GM23248 (cell line): Measurements from ENCODE around the gene SLC16A11. TPM values are rescaled to one million over a fixed set of nuclear protein-coding genes. Genes with fewer than 3 reads are reported as not detected.

Experiments used
- DNase-seq: peaks from one replicate; pipeline ENCODE4 v3.0.0-alpha.2; 2015
- H2AFZ ChIP-seq: fragments of 200-600 bp; sonication (generic); 2 replicates; pipeline ENCODE4 v1.6.1; 2016; ENCODE audit warnings: antibody characterized with exemption
- H3F3A ChIP-seq: fragments of 200-600 bp; sonication (generic); 2 replicates; pipeline ENCODE4 v1.6.1; 2016; ENCODE audit warnings: mild to moderate bottlenecking, antibody characterized with exemption, mixed run types; ENCODE audit not compliant: insufficient read depth
- H3K27ac ChIP-seq: fragments of 200-600 bp; sonication (generic); 2 replicates; pipeline ENCODE4 v1.5.1; 2016; ENCODE audit warnings: mild to moderate bottlenecking
- H3K27me3 ChIP-seq: fragments of 200-600 bp; sonication (generic); replicated peaks from 2 replicates; pipeline ENCODE4 v1.6.1; 2016; ENCODE audit warnings: mild to moderate bottlenecking; ENCODE audit not compliant: insufficient read depth
- H3K36me3 ChIP-seq: fragments of 200-600 bp; sonication (generic); 2 replicates; pipeline ENCODE4 v1.6.1; 2016; ENCODE audit warnings: low read depth, mild to moderate bottlenecking
- H3K4me1 ChIP-seq: fragments of 200-600 bp; sonication (generic); 2 replicates; pipeline ENCODE4 v1.6.1; 2016; ENCODE audit warnings: mild to moderate bottlenecking; ENCODE audit not compliant: insufficient read depth
- H3K4me2 ChIP-seq: fragments of 200-600 bp; sonication (generic); one replicate; pipeline ENCODE4 v1.6.1; 2016; ENCODE audit warnings: mild to moderate bottlenecking; ENCODE audit not compliant: unreplicated experiment
- H3K4me3 ChIP-seq: fragments of 200-600 bp; sonication (generic); 2 replicates; pipeline ENCODE4 v1.5.1; 2016; ENCODE audit warnings: mild to moderate bottlenecking
- H3K79me2 ChIP-seq: fragments of 200-600 bp; sonication (generic); 2 replicates; pipeline ENCODE4 v1.6.1; 2016; ENCODE audit warnings: mild to moderate bottlenecking; ENCODE audit not compliant: insufficient read depth
- H3K9ac ChIP-seq: fragments of 200-600 bp; sonication (generic); 2 replicates; pipeline ENCODE4 v1.6.1; 2016; ENCODE audit warnings: mild to moderate bottlenecking
- H3K9me2 ChIP-seq: fragments of 200-600 bp; sonication (generic); 2 replicates; pipeline ENCODE4 v1.6.1; 2016; ENCODE audit warnings: mixed run types, mild to moderate bottlenecking, moderate library complexity; ENCODE audit not compliant: insufficient read depth
- H3K9me3 ChIP-seq: fragments of 200-600 bp; sonication (generic); one replicate; pipeline ENCODE4 v1.6.1; 2017; ENCODE audit warnings: low read depth
- H4K20me1 ChIP-seq: fragments of 200-600 bp; sonication (generic); 2 replicates; pipeline ENCODE4 v1.6.0; 2016; ENCODE audit not compliant: insufficient read depth
- EZH2 ChIP-seq: fragments of 200-600 bp; sonication (generic); IDR thresholded peaks from 2 replicates; pipeline ENCODE4 v1.6.1; 2018; ENCODE audit warnings: antibody characterized with exemption, mild to moderate bottlenecking; ENCODE audit not compliant: insufficient read depth, poor library complexity, severe bottlenecking
- EZH2phosphoT487 ChIP-seq: fragments of 200-600 bp; sonication (generic); IDR thresholded peaks from 2 replicates; pipeline ENCODE4 v1.6.1; 2018; ENCODE audit warnings: antibody characterized with exemption, moderate library complexity, mild to moderate bottlenecking, low read depth; ENCODE audit not compliant: insufficient read depth
- WGBS, 2 experiments: methylation state at CpG; one replicate each; pipeline ENCODE4 v1.1.6; 2015 to 2017; ENCODE audit warnings: low lambda C conversion rate in 2 of 2, low coverage in 1 of 2; ENCODE audit errors: missing lambda C conversion rate in 2 of 2; 5-methylcytosine and 5-hydroxymethylcytosine counted together
- in situ Hi-C: fragments of 300-500 bp; cut with MboI; formaldehyde crosslinking; loops from 2 replicates; pipeline ENCODE4 v1.15.0; 2020
- polyA plus RNA-seq: library from polyadenylated mRNA; unstranded; fragments of >200 nt; fragmentation: Nextera tagmentation; extraction: Ambion mirVana; gene quantifications from 2 replicates; pipeline ENCODE4 v1.2.1, GENCODE V29; 2016
- total RNA-seq: library from RNA; depleted of rRNA; stranded (reverse); fragments of >200 nt; shearing (Covaris generic); gene quantifications from 2 replicates; pipeline ENCODE4 v1.2.3, GENCODE V29; 2014

The SLC16A11 gene
- total and polyA plus RNA-seq, 2 experiments from 2014 or later, result 0.30 TPM; not detected in 1

GRCh38 chr17:7025245-7025644, 18.6 kb downstream of the SLC16A11 start:
- Histone ChIP-seq H2AFZ (no peak overlapping the region), H3K9me3 (no peaks in the 10 kb centered on the region), H3K27me3 (no peaks in the 10 kb centered on the region), H3K79me2 (no peaks in the 10 kb centered on the region), H3K27ac (no peak overlapping the region), H3K9me2 (no peaks in the 10 kb centered on the region), H3K4me1 (peaks cover 4% of the 10 kb centered on the region; the same call in 1 of the 2 replicates), H3K4me2 (no peak overlapping the region), H3K36me3 (no peaks in the 10 kb centered on the region), H4K20me1 (no peaks in the 10 kb centered on the region), H3K9ac (no peak overlapping the region), H3K4me3 (no peak overlapping the region), H3F3A (no peaks in the 10 kb centered on the region; the same call in 1 of the 2 replicates)
- TF ChIP-seq EZH2phosphoT487 (no peak), EZH2 (no peak)
- 50 to 69% methylated on average over 1 of the region's 1 CpG for WGBS, 2 experiments
- in situ Hi-C loops, result no loop called here
- DNase-seq, result no peak

GRCh38 chr17:7024402-7024785, 19.5 kb downstream of the SLC16A11 start:
- Histone ChIP-seq H3K9ac (no peak overlapping the region), H3K36me3 (no peaks in the 10 kb centered on the region), H3K79me2 (0 out of 2 replicates have a peak, but pooled peaks cover under 1% of the 10 kb centered on the region), H3F3A (no peaks in the 10 kb centered on the region; the same call in 1 of the 2 replicates), H2AFZ (no peak overlapping the region), H3K27ac (no peak overlapping the region), H3K4me2 (no peak overlapping the region), H3K4me3 (no peak overlapping the region), H3K27me3 (no peaks in the 10 kb centered on the region), H3K4me1 (peaks cover 10% of the 10 kb centered on the region; the same call in 1 of the 2 replicates), H3K9me2 (no peaks in the 10 kb centered on the region), H4K20me1 (no peaks in the 10 kb centered on the region), H3K9me3 (no peaks in the 10 kb centered on the region)
- in situ Hi-C loops, result no loop called here
- WGBS, 2 experiments, result 62 to 66% methylated on average over 7 to 8 of the region's 8 CpGs
- no peak for DNase-seq
- TF ChIP-seq EZH2phosphoT487 (no peak), EZH2 (no peak)

GRCh38 chr17:7023576-7024401, 20.1 kb downstream of the SLC16A11 start:
- no peak overlapping the region for H3K27ac ChIP-seq
- peaks cover 6% of the 10 kb centered on the region; the same call in 1 of the 2 replicates for H3K79me2 ChIP-seq
- TF ChIP-seq EZH2phosphoT487 (no peak), EZH2 (no peak)
- no peaks in the 10 kb centered on the region for H3K27me3 ChIP-seq
- in situ Hi-C loops, result no loop called here
- no peaks in the 10 kb centered on the region for H3K36me3 ChIP-seq
- H3K4me2 ChIP-seq, result no peak overlapping the region
- no peak overlapping the region for H3K9ac ChIP-seq
- peak; percentile 83 for DNase-seq
- peak overlapping the region; percentile 47 for H2AFZ ChIP-seq
- WGBS, 2 experiments, result 39 to 45% methylated on average over 43 to 51 of the region's 51 CpGs
- H3K4me3 ChIP-seq, result peak overlapping the region; percentile 18; the same call in 1 of the 2 replicates
- H3K9me3 ChIP-seq, result no peaks in the 10 kb centered on the region
- no peaks in the 10 kb centered on the region for H3K9me2 ChIP-seq
- no peaks in the 10 kb centered on the region; the same call in 1 of the 2 replicates for H3F3A ChIP-seq
- peaks cover 16% of the 10 kb centered on the region; the same call in 1 of the 2 replicates for H3K4me1 ChIP-seq
- no peaks in the 10 kb centered on the region for H4K20me1 ChIP-seq

GRCh38 chr17:7022781-7023571, 20.9 kb downstream of the SLC16A11 start, which contains the start of gene BCL6B:
Gene BCL6B, plus strand, starts transcription at chr17:7023050. Its CDS starts 622 bp downstream, at chr17:7023672.
- Histone ChIP-seq H3K4me2 (peak within 1 kb of the TSS; percentile 73), H3K27me3 (no peaks in the 10 kb centered on the region), H3F3A (no peaks in the 10 kb centered on the region; the same call in 1 of the 2 replicates), H2AFZ (peak within 1 kb of the TSS; percentile 94), H3K27ac (no peak within 1 kb of the TSS), H4K20me1 (no peaks in the 10 kb centered on the region), H3K9me3 (no peaks in the 10 kb centered on the region), H3K9me2 (no peaks in the 10 kb centered on the region), H3K4me1 (peaks cover 23% of the 10 kb centered on the region; the same call in 1 of the 2 replicates), H3K9ac (peak within 1 kb of the TSS; percentile 64), H3K79me2 (peaks cover 7% of the 10 kb centered on the region; the same call in 1 of the 2 replicates), H3K4me3 (peak within 1 kb of the TSS; percentile 61), H3K36me3 (no peaks in the 10 kb centered on the region)
- in situ Hi-C loops, result no loop called here
- WGBS, 2 experiments, result 12 to 15% methylated on average over 27 to 46 of the region's 47 CpGs
- TF ChIP-seq EZH2 (no peak), EZH2phosphoT487 (no peak)
- no peak for DNase-seq
